PC-9 (cell line): Measurements from ENCODE around the gene FUBP3. TPM values are rescaled to one million over a fixed set of nuclear protein-coding genes. Genes with fewer than 3 reads are reported as not detected.

Experiments
- BruUV-seq: library from RNA; stranded (reverse); fragments of 400-500 nt; replicated peaks from 2 replicates; lab custom pipeline; 2021; lab: Mats Ljungman, UMichigan
- CTCF ChIA-PET: fragments of 300-600 bp; sonication (Branson Sonifier 250); formaldehyde crosslinking; loops from one replicate; lab custom pipeline; 2022; ENCODE audit warnings: antibody characterized with exemption; lab: Charles Lee
- POLR2A ChIA-PET: fragments of 300-600 bp; sonication (Branson Sonifier 250); formaldehyde crosslinking; loops from one replicate; lab custom pipeline; 2022; ENCODE audit warnings: antibody characterized with exemption; ENCODE audit not compliant: unreplicated experiment; lab: Charles Lee
- DNase-seq, 2 experiments: peaks; one replicate each; pipeline versions ENCODE4 v3.0.0 to v3.0.0-alpha.2; 2015 to 2022; ENCODE audit warnings: mixed read lengths in 1 of 2
- H2AFZ ChIP-seq: fragments of 200-600 bp; sonication (generic); 2 replicates; pipeline ENCODE4 v1.8.1; 2017; ENCODE audit warnings: antibody characterized with exemption
- H3F3A ChIP-seq: fragments of 200-600 bp; sonication (generic); 2 replicates; pipeline ENCODE4 v1.8.1; 2017; ENCODE audit warnings: antibody characterized with exemption, mild to moderate bottlenecking, low read depth; ENCODE audit not compliant: insufficient read depth
- H3K27ac ChIP-seq: fragments of 200-600 bp; sonication (generic); 2 replicates; pipeline ENCODE4 v1.6.1; 2016; ENCODE audit warnings: mixed run types
- H3K27me3 ChIP-seq: fragments of 200-600 bp; sonication (generic); 2 replicates; pipeline ENCODE4 v1.6.1; 2016; ENCODE audit warnings: low read depth, mixed run types; ENCODE audit not compliant: insufficient read depth
- H3K36me3 ChIP-seq: fragments of 200-600 bp; sonication (generic); 2 replicates; pipeline ENCODE4 v1.6.1; 2016; ENCODE audit warnings: low read depth, mixed run types
- H3K4me1 ChIP-seq: fragments of 200-600 bp; sonication (generic); replicated peaks from 2 replicates; pipeline ENCODE4 v1.6.1; 2016; ENCODE audit warnings: mixed run types; ENCODE audit not compliant: insufficient read depth
- H3K4me2 ChIP-seq: fragments of 200-600 bp; sonication (generic); 2 replicates; pipeline ENCODE4 v1.6.1; 2017; ENCODE audit warnings: mixed run types
- H3K4me3 ChIP-seq: fragments of 200-600 bp; sonication (generic); 2 replicates; pipeline ENCODE4 v1.6.1; 2016; ENCODE audit warnings: mixed run types
- H3K79me2 ChIP-seq: fragments of 200-600 bp; sonication (generic); 2 replicates; pipeline ENCODE4 v1.6.1; 2017; ENCODE audit warnings: low read depth, mixed run types
- H3K9me2 ChIP-seq: fragments of 200-600 bp; sonication (generic); 2 replicates; pipeline ENCODE4 v1.8.1; 2017; ENCODE audit warnings: mild to moderate bottlenecking; ENCODE audit not compliant: insufficient read depth
- H3K9me3 ChIP-seq: fragments of 200-600 bp; sonication (generic); 2 replicates; pipeline ENCODE4 v1.8.1; 2016; ENCODE audit warnings: low read depth; ENCODE audit not compliant: insufficient read depth
- H4K20me1 ChIP-seq: fragments of 200-600 bp; sonication (generic); 2 replicates; pipeline ENCODE4 v1.8.1; 2017; ENCODE audit not compliant: insufficient read depth
- EZH2 ChIP-seq: fragments of 200-600 bp; sonication (generic); IDR thresholded peaks from 2 replicates; pipeline ENCODE4 v1.8.0; 2017; ENCODE audit warnings: antibody characterized with exemption, low read depth
- intact Hi-C: fragments of 100-400 bp; cut with micrococcal nuclease; formaldehyde crosslinking; loops from one replicate; pipeline ENCODE4 v1.10.0; 2022; ENCODE audit not compliant: unreplicated experiment
- total RNA-seq: library from RNA; stranded (reverse); gene quantifications from 2 replicates; pipeline ENCODE4 v1.2.3, GENCODE V29; 2021
- TF ChIP-seq, protein P1 (sequence below): fragments of 200-600 bp; sonication (generic); conservative IDR thresholded peaks from 2 replicates; pipeline ENCODE4 v1.6.1; 2017; ENCODE audit warnings: mixed run types, antibody characterized with exemption, mild to moderate bottlenecking, moderate library complexity

The FUBP3 gene
- total RNA-seq, 1 experiment from 2014 or later: 75.6 TPM

GRCh38 chr9:130667120-130667435, 87.7 kb downstream of the FUBP3 start:
- intact Hi-C loops: no loop called here
- Histone ChIP-seq H3K4me1 (no peaks in the 10 kb centered on the region), H3K79me2 (no peaks in the 10 kb centered on the region), H3K36me3 (no peaks in the 10 kb centered on the region), H3K4me3 (no peak overlapping the region), H2AFZ (no peak overlapping the region), H3K9me3 (no peaks in the 10 kb centered on the region), H3K9me2 (no peaks in the 10 kb centered on the region), H3K27me3 (peaks cover 21% of the 10 kb centered on the region), H3K4me2 (no peak overlapping the region), H3F3A (no peaks in the 10 kb centered on the region), H4K20me1 (no peaks in the 10 kb centered on the region), H3K27ac (no peak overlapping the region)
- CTCF ChIA-PET: interaction anchor here (0.6 kb wide), 1 partner anchor 197 kb away, joined by 3 read pairs; no protein-coding TSS in a partner anchor
- TF ChIP-seq EZH2: no peak
- TF ChIP-seq, protein P1, sequence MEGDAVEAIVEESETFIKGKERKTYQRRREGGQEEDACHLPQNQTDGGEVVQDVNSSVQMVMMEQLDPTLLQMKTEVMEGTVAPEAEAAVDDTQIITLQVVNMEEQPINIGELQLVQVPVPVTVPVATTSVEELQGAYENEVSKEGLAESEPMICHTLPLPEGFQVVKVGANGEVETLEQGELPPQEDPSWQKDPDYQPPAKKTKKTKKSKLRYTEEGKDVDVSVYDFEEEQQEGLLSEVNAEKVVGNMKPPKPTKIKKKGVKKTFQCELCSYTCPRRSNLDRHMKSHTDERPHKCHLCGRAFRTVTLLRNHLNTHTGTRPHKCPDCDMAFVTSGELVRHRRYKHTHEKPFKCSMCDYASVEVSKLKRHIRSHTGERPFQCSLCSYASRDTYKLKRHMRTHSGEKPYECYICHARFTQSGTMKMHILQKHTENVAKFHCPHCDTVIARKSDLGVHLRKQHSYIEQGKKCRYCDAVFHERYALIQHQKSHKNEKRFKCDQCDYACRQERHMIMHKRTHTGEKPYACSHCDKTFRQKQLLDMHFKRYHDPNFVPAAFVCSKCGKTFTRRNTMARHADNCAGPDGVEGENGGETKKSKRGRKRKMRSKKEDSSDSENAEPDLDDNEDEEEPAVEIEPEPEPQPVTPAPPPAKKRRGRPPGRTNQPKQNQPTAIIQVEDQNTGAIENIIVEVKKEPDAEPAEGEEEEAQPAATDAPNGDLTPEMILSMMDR: no peak
- POLR2A ChIA-PET: no interaction called here
- no TSS peak for BruUV-seq
- DNase-seq: no peak

GRCh38 chr9:130668196-130668595, 88.8 kb downstream of the FUBP3 start:
- BruUV-seq: no TSS peak
- no peaks in the 10 kb centered on the region for H3K9me3 ChIP-seq
- no peak overlapping the region for H2AFZ ChIP-seq
- H3K27ac ChIP-seq: no peak overlapping the region
- no peaks in the 10 kb centered on the region for H3K79me2 ChIP-seq
- H3K4me2 ChIP-seq: no peak overlapping the region
- no peak for DNase-seq
- POLR2A ChIA-PET: no interaction called here
- no peaks in the 10 kb centered on the region for H3K36me3 ChIP-seq
- H3K27me3 ChIP-seq: peaks cover 21% of the 10 kb centered on the region
- H3F3A ChIP-seq: no peaks in the 10 kb centered on the region
- no peaks in the 10 kb centered on the region for H3K9me2 ChIP-seq
- no peak for TF ChIP-seq EZH2
- TF ChIP-seq, protein P1: no peak
- no peaks in the 10 kb centered on the region for H3K4me1 ChIP-seq
- intact Hi-C loops: no loop called here
- H4K20me1 ChIP-seq: no peaks in the 10 kb centered on the region
- CTCF ChIA-PET: no interaction called here
- H3K4me3 ChIP-seq: no peak overlapping the region

- no peaks in the 10 kb centered on the region for H4K20me1 ChIP-seq
- H3K9me3 ChIP-seq: no peaks in the 10 kb centered on the region
- no peak overlapping the region for H3K4me3 ChIP-seq
- H3K36me3 ChIP-seq: no peaks in the 10 kb centered on the region
- no peaks in the 10 kb centered on the region for H3K79me2 ChIP-seq
- no TSS peak for BruUV-seq
- H2AFZ ChIP-seq: no peak overlapping the region
- peaks cover 17% of the 10 kb centered on the region for H3K27me3 ChIP-seq
- no peak overlapping the region for H3K27ac ChIP-seq
- H3F3A ChIP-seq: no peaks in the 10 kb centered on the region
- no peak overlapping the region for H3K4me2 ChIP-seq
- POLR2A ChIA-PET: interaction anchor here (0.7 kb wide), 1 partner anchor 129 kb away, joined by 15 read pairs; no protein-coding TSS in a partner anchor
- intact Hi-C loops: no loop called here
- CTCF ChIA-PET: interaction anchor here (0.7 kb wide), 1 partner anchor 76 kb away, joined by 9 read pairs; no protein-coding TSS in a partner anchor
- H3K9me2 ChIP-seq: no peaks in the 10 kb centered on the region
- DNase-seq: no peak
- TF ChIP-seq EZH2: no peak
- TF ChIP-seq, protein P1: no peak
- no peaks in the 10 kb centered on the region for H3K4me1 ChIP-seq
These were observed 89.3 kb downstream of the FUBP3 start for GRCh38 chr9:130668659-130669058.
